ENCODE data around the gene GPR75. TPM values are rescaled to one million over a fixed set of nuclear protein-coding genes. Genes with fewer than 3 reads are reported as not detected.
"Not testable (repeated sequence)": the region's sequence is repeated elsewhere in the genome, so short reads cannot be mapped to it uniquely, and the experiment has no call there.

The GPR75 gene
- total and polyA plus RNA-seq, 2 of the 8 experiments (the other 6 are each of a cell fraction or from before 2014, with no cell fraction given) = 3.5 to 4.3 TPM

- TF ChIP-seq KDM5A (IDR thresholded peaks at IDR 0.05; ENCODE audit: low read length) = no peak
- TF ChIP-seq GABPA (IDR thresholded peaks at IDR 0.05; ENCODE audit: borderline replicate concordance, insufficient read depth, low read length) = no peak
- no peak for TF ChIP-seq BCL11A (IDR thresholded peaks at IDR 0.05; ENCODE audit: low read depth in 2 of 2, low read length in 2 of 2)
Observed at GRCh38 chr2:53840580-53840979, 19.2 kb downstream of the GPR75 start (continued).

- not testable (repeated sequence) for H3K23ac ChIP-seq (ENCODE audit: insufficient read length); H3K56ac ChIP-seq (replicated peaks; ENCODE audit: insufficient read length, low read depth, low read length); H4K20me1 ChIP-seq (replicated peaks in 1 of 2; ENCODE audit: control insufficient read depth in 1 of 2, insufficient read depth in 2 of 2, low read length in 2 of 2); H4K8ac ChIP-seq (ENCODE audit: extremely low read depth, insufficient read depth, low read length); H2BK120ac ChIP-seq (replicated peaks; ENCODE audit: low read depth, low read length); H3K18ac ChIP-seq (ENCODE audit: extremely low read depth, low read length); DNase-seq (ENCODE audit: low read depth in 1 of 2, low spot score in 2 of 2); H2BK12ac ChIP-seq (ENCODE audit: low read depth, low read length); H3K79me1 ChIP-seq (ENCODE audit: low read depth, low read length); H3K27me3 ChIP-seq (replicated peaks in 1 of 4; ENCODE audit: control insufficient read depth in 3 of 4, extremely low read depth in 1 of 4, insufficient read depth in 3 of 4, low read length in 3 of 4); H3K9ac ChIP-seq (replicated peaks in 1 of 4; ENCODE audit: extremely low read depth in 1 of 4, low read depth in 3 of 4, low read length in 3 of 4); H4K91ac ChIP-seq (replicated peaks; ENCODE audit: insufficient read length, low read length); H2BK15ac ChIP-seq (ENCODE audit: low read length); H3K79me2 ChIP-seq (ENCODE audit: control insufficient read depth in 1 of 2, insufficient read depth in 2 of 2, low read length in 2 of 2); H3K23me2 ChIP-seq (ENCODE audit: low read depth, low read length); H3K36me3 ChIP-seq (ENCODE audit: control insufficient read depth in 2 of 4, insufficient read depth in 4 of 4, low read length in 3 of 4); H3K14ac ChIP-seq (ENCODE audit: insufficient read length); H3K9me3 ChIP-seq (ENCODE audit: insufficient read depth in 2 of 2, low read depth in 1 of 2, low read length in 1 of 2); FAIRE-seq; H2AFZ ChIP-seq (ENCODE audit: low read length); H2AK5ac ChIP-seq (ENCODE audit: low read depth, low read length); H2BK20ac ChIP-seq (ENCODE audit: low read length); H3K4me1 ChIP-seq (replicated peaks in 1 of 4; ENCODE audit: control insufficient read depth in 3 of 4, insufficient read depth in 4 of 4, low read length in 3 of 4); H2BK5ac ChIP-seq (ENCODE audit: low read depth, low read length); H3K4me2 ChIP-seq (ENCODE audit: insufficient read depth in 1 of 2, low read depth in 2 of 2, low read length in 2 of 2); H3K4me3 ChIP-seq (ENCODE audit: extremely low read depth in 1 of 4, insufficient read depth in 2 of 4, low read depth in 3 of 4, low read length in 4 of 4); H3K27ac ChIP-seq (ENCODE audit: low read depth, low read length); H3K4ac ChIP-seq (replicated peaks; ENCODE audit: insufficient read length, low read depth, low read length); H4K5ac ChIP-seq (ENCODE audit: insufficient read length, low read depth, low read length)
- POLR2A ChIA-PET (ENCODE audit: partially characterized antibody) = interaction anchor here (0.7 kb wide), 1 partner anchor 11 kb away, joined by 3 read pairs; no protein-coding TSS in a partner anchor
- CTCF ChIA-PET (ENCODE audit: partially characterized antibody) = interaction anchor here (0.6 kb wide), 1 partner anchor 8 kb away, joined by 3 read pairs; no protein-coding TSS in a partner anchor
- 96% methylated on average over 4 of the region's 4 CpGs; no CpG with 5 or more reads in 1 of the 2 experiments for WGBS, 2 experiments (ENCODE audit: extremely low coverage in 1 of 2, insufficient coverage in 1 of 2, insufficient read length in 1 of 2, insufficient replicate concordance in 2 of 2, low coverage in 1 of 2, low lambda C conversion rate in 2 of 2, missing lambda C conversion rate in 1 of 2)
Observed at GRCh38 chr2:53829980-53830290, 29.8 kb downstream of the GPR75 start.

Data from H1 (cell line).